Hematopoietic multipotent progenitor cell treated with erythropoietin and hydrocortisone succinate and interleukin-3 and kit ligand, for 17 days (in vitro differentiated cells): ENCODE measurements around the gene PRKCG.
A peak's percentile ranks its signal among the peaks of the same experiment; 100 is the strongest.

Source experiments
- DNase-seq: peaks from one replicate; pipeline ENCODE4 v3.0.0-alpha.2; 2015; ENCODE audit warnings: low spot score

The PRKCG gene

DNA sequence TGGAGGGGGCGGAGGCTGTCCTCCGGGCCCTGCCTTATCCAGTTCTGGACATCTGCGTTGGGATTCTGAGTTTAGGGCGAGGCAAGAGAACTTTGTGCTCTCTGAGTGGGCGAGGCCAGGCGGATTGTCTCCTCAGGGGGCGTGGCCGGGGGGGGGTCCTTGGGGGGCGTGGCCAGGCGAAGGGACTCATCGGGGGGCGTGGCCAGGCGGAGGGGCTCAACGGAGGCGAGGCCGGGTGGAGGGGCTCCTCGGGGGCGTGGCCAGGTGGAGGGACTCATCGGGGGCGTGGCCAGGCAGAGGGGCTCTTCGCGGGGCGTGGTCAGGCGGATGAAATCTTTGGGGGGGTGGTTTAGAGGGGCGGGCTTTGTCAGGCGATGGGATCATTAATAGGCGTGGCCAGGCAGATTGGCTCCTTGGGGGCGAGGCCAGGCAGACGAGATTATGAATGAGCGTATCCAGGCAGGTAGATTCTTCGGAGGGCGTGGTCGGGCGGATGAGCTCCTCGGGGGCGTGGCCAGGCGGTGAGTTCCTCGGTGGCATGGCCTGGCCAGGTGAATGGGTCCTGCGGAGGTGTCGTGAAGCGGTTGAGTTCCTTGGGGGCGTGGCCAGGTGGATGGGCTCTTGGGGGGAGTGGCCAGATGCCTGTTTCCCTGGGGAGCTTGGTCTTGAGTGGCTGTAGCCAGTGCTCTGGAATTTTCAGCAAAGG, 16.8 kb downstream of the PRKCG start:
- peak; percentile 25 for DNase-seq

DNA sequence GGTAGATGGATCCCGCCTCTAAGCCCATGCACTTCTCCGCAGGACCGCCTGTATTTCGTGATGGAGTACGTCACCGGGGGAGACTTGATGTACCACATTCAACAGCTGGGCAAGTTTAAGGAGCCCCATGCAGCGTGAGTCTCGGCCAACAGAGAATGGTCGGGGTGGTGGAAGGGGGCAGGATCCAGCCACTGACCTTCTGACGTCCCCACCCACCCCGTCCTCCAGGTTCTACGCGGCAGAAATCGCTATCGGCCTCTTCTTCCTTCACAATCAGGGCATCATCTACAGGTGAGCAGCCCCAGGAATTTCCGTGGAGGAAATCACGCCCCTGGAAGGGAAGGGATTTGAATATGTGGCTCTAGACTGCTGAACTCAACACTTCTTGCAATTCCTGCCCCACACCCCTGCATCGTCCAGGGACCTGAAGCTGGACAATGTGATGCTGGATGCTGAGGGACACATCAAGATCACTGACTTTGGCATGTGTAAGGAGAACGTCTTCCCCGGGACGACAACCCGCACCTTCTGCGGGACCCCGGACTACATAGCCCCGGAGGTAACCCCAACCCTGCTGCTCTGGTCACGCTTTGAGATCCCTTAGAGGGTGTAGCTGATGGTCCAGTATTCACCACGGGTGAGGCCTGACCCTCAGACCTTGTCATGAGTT, 18.3 kb downstream of the PRKCG start:
- no peak for DNase-seq

GRCh38 chr19:53903055-53903680, 21.2 kb downstream of the PRKCG start:
- no peak for DNase-seq

DNA sequence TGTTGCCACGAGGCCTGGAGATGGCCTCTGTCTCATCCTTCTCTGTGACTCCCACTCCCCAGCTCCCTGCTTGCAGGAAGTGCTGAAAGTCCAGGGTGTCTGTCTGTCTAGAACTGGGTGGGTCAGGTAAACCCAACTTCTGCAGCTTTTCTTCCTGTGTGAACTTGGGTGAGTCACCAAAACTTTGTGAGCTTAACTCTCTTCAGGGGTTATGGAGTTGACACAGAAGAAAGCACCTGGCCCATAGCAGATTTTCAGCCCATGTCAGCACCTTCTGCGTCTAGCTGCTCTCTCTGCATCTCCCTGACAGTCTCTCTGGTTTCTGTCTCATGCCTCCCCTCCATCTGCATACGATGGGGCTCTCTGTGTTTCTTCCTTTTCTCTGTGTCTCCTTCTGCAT, 22.9 kb downstream of the PRKCG start:
- DNase-seq = no peak

GRCh38 chr19:53905787-53906186, 23.8 kb downstream of the PRKCG start:
- no peak for DNase-seq

GRCh38 chr19:53906211-53907192, 24.5 kb downstream of the PRKCG start:
- DNase-seq = no peak

- no peak for DNase-seq
These were observed 25.2 kb downstream of the PRKCG start for GRCh38 chr19:53907193-53907581.

DNA sequence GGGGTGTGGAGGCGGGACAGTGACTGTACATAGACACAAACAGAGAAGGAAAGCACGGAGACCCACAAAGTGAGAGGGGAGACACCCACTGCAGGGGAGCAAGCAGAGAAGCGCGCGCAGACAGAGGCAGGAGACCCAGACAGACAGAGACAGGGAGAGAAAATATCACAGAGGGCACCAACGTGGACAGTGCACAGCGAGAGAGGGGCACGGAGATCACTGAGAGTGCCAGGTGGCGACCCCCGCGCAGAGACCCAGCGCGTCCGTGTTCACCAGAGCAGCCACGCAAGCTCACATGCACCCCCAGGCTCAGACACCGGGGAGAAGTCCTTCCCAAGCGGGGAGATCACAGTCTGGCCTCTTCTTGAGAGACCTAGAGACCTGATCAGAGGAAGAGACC, 25.7 kb downstream of the PRKCG start:
- no peak for DNase-seq

- no peak for DNase-seq
These were observed 26.3 kb downstream of the PRKCG start for GRCh38 chr19:53908106-53908934.

GRCh38 chr19:53908935-53909415, 27.0 kb downstream of the PRKCG start, which contains the start of gene CACNG7:
Gene CACNG7 (plus strand): TSS chr19:53909278. CDS start chr19:53912832, 3,554 bp downstream.
- DNase-seq = no peak

- no peak for DNase-seq
These were observed 27.6 kb downstream of the PRKCG start for GRCh38 chr19:53909471-53910169.

GRCh38 chr19:53910170-53910518, 28.1 kb downstream of the PRKCG start:
- DNase-seq = no peak

DNA sequence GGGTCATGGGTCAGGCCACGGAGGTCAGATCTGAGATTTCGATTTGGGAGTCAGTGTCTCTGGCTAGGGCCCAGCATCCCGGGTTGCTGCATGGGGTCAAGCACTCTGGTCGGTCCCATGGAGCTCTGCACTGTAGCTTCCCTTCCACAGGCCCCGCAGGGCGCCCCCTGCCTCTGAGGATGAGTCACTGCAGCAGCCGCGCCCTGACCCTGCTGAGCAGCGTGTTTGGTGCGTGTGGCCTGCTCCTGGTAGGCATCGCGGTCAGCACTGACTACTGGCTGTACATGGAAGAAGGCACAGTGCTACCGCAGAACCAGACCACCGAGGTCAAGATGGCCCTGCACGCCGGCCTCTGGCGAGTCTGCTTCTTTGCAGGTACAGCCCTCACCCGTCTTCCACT, 30.7 kb downstream of the PRKCG start:
- no peak for DNase-seq

- no peak for DNase-seq
These were observed 33.0 kb downstream of the PRKCG start for GRCh38 chr19:53915000-53915399.

- no peak for DNase-seq
These were observed 34.0 kb downstream of the PRKCG start for GRCh38 chr19:53916004-53916403.

DNA sequence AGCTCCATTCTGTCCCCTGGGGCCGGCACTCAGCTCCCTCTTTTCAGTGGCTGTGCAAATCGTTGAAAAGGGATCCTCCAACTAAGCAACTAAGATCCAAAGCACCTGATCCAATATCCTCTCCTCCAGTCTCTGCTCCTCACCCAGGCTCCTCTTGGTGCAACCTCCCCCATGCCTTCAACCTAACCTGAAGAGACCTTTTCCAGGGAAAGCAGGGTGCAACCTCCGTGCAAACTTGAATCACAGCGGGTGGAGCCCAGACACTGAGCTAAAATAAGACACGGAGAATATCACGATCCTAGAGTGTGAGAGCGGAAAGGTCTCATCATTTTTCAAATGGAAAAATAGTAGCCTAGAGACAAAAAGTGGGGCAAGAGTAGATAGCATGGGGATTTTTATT, 35.4 kb downstream of the PRKCG start:
- DNase-seq = no peak

DNA sequence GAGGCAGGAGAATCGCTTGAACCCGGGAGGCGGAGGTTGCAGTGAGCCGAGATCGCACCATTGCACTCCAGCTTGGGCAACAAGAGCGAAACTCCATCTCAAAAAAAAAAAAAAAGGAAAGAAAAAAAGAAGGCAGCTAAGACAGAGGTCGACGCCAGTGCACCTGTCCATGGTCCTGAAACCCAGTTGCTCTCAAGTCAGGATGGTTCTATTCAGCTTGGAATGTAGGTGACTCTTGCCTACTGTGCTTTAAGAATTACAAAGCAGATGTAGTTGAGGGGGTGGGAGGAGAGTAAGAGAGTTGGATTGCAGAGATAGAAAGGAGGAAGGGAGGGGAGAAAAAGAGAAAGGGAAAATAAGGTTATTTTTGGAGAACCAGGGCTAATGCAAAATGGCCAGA, 45.7 kb downstream of the PRKCG start:
- no peak for DNase-seq

- DNase-seq = no peak
These were observed 54.0 kb downstream of the PRKCG start for GRCh38 chr19:53936029-53936428.

- DNase-seq = peak; percentile 36
These were observed 60.2 kb downstream of the PRKCG start for GRCh38 chr19:53942001-53942786.

- DNase-seq = no peak
These were observed 62.4 kb downstream of the PRKCG start for GRCh38 chr19:53944416-53944815.
